NCI-H2196 (cell line): ENCODE measurements around the gene CDH18.

Experiments
- DNase-seq: peaks from one replicate; lab custom pipeline; 2025; ENCODE audit not compliant: unreplicated experiment; lab: John Stamatoyannopoulos, UW

CDH18 gene

GRCh38 chr5:19615071-19615470 is 372.9 kb downstream of the CDH18 start:
- DNase-seq, result no peak

- no peak for DNase-seq
Observed at GRCh38 chr5:19608444-19609002, 379.5 kb downstream of the CDH18 start.

- no peak for DNase-seq
Observed at GRCh38 chr5:19605846-19606407, 382.1 kb downstream of the CDH18 start.

- no peak for DNase-seq
Observed at GRCh38 chr5:19584131-19584530, 403.9 kb downstream of the CDH18 start.

GRCh38 chr5:19577882-19578281 is 410.1 kb downstream of the CDH18 start:
- DNase-seq, result no peak

GRCh38 chr5:19568004-19568403 is 420.0 kb downstream of the CDH18 start:
- DNase-seq, result no peak

GRCh38 chr5:19565466-19565865 is 422.5 kb downstream of the CDH18 start:
- no peak for DNase-seq

- no peak for DNase-seq
Observed at GRCh38 chr5:19564036-19564435, 424.0 kb downstream of the CDH18 start.

GRCh38 chr5:19555876-19556275 is 432.1 kb downstream of the CDH18 start:
- no peak for DNase-seq

GRCh38 chr5:19555436-19555835 is 432.6 kb downstream of the CDH18 start:
- DNase-seq, result no peak

GRCh38 chr5:19554524-19554923 is 433.5 kb downstream of the CDH18 start:
- DNase-seq, result no peak

- DNase-seq, result no peak
Observed at GRCh38 chr5:19547640-19548039, 440.4 kb downstream of the CDH18 start.

- DNase-seq, result no peak
Observed at GRCh38 chr5:19546521-19546920, 441.5 kb downstream of the CDH18 start.

- no peak for DNase-seq
Observed at GRCh38 chr5:19538607-19539006, 449.4 kb downstream of the CDH18 start.

GRCh38 chr5:19536387-19536786 is 451.6 kb downstream of the CDH18 start:
- DNase-seq, result no peak

GRCh38 chr5:19534751-19535150 is 453.2 kb downstream of the CDH18 start:
- no peak for DNase-seq

- no peak for DNase-seq
Observed at GRCh38 chr5:19532936-19533335, 455.1 kb downstream of the CDH18 start.

GRCh38 chr5:19531374-19531952 is 456.5 kb downstream of the CDH18 start:
- no peak for DNase-seq

GRCh38 chr5:19519448-19519847 is 468.6 kb downstream of the CDH18 start:
- DNase-seq, result no peak

GRCh38 chr5:19498852-19499251 is 489.1 kb downstream of the CDH18 start:
- DNase-seq, result no peak

GRCh38 chr5:19497229-19497815 is 490.7 kb downstream of the CDH18 start:
- DNase-seq, result no peak

- DNase-seq, result no peak
Observed at GRCh38 chr5:19496056-19496455, 491.9 kb downstream of the CDH18 start.

- no peak for DNase-seq
Observed at GRCh38 chr5:19492861-19493260, 495.1 kb downstream of the CDH18 start.
